Skeletal muscle tissue (tissue), 4 donors: ENCODE measurements around the gene RBBP5. TPM values are rescaled to one million over a fixed set of nuclear protein-coding genes. Genes with fewer than 3 reads are reported as not detected.

Experiments
- H3K27ac ChIP-seq: one replicate; pipeline ENCODE4 v1.7.0; 2013; ENCODE audit warnings: mild to moderate bottlenecking, low read depth, low read length, inconsistent platforms
- H3K27me3 ChIP-seq, 3 donors: one replicate each; pipeline ENCODE4 v1.7.0; 2013; ENCODE audit warnings: low read length in 3 of 3; ENCODE audit not compliant: control insufficient read depth in 3 of 3, insufficient read depth in 3 of 3
- H3K36me3 ChIP-seq, 3 donors: one replicate each; pipeline ENCODE4 v1.7.0; 2013; ENCODE audit warnings: low read length in 3 of 3; ENCODE audit not compliant: control insufficient read depth in 3 of 3, insufficient read depth in 3 of 3
- H3K4me1 ChIP-seq, 3 donors: one replicate each; pipeline ENCODE4 v1.7.0; 2013; ENCODE audit warnings: low read length in 3 of 3, mild to moderate bottlenecking in 3 of 3; ENCODE audit not compliant: control insufficient read depth in 3 of 3, insufficient read depth in 3 of 3
- H3K4me3 ChIP-seq, 3 donors: one replicate each; pipeline ENCODE4 v1.7.0; 2013; ENCODE audit warnings: low read length in 3 of 3
- H3K9ac ChIP-seq, 3 donors: one replicate each; pipeline ENCODE4 v1.7.0; 2013; ENCODE audit warnings: low read length in 3 of 3, mild to moderate bottlenecking in 3 of 3, moderate library complexity in 2 of 3, low read depth in 1 of 3
- H3K9me3 ChIP-seq, 3 donors: one replicate each; pipeline ENCODE4 v1.7.0; 2013; ENCODE audit warnings: low read length in 3 of 3; ENCODE audit not compliant: control insufficient read depth in 3 of 3
- total RNA-seq: library from RNA; depleted of rRNA; stranded (reverse); fragments of >200 nt; gene quantifications from one replicate; pipeline ENCODE4 v1.2.3, GENCODE V29; 2014
- donor health status: Osteomylitis.

RBBP5 gene
- total RNA-seq, 1 donor from 2014 or later: 12.5 TPM

DNA sequence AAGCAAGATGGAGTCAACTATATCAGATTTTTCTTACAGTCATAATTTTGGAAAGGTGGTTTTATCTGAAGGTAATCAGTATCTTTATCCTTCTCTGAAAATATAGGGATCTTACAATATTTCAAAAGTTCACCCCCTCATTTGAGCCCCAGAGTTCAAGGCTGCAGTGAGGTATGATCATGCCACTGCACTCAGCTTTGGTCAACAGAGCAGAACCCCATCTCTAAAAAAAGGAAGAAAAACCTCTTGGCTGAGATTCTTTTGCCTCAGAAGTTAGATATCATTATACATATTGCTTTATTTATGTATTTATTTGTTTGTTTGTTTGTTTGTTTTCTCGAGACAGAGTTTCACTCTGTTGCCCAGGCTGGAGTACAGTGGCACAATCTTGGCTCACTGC is 11.5 kb upstream of the RBBP5 start:
- Histone ChIP-seq H3K4me1 (peaks cover 0 to 4% (median 0%) of the 10 kb centered on the region in 3 donors), H3K9me3 (no peaks in the 10 kb centered on the region), H3K27me3 (no peaks in the 10 kb centered on the region), H3K27ac (no peak overlapping the region), H3K9ac (no peak overlapping the region), H3K4me3 (no peak overlapping the region), H3K36me3 (no peaks in the 10 kb centered on the region)

DNA sequence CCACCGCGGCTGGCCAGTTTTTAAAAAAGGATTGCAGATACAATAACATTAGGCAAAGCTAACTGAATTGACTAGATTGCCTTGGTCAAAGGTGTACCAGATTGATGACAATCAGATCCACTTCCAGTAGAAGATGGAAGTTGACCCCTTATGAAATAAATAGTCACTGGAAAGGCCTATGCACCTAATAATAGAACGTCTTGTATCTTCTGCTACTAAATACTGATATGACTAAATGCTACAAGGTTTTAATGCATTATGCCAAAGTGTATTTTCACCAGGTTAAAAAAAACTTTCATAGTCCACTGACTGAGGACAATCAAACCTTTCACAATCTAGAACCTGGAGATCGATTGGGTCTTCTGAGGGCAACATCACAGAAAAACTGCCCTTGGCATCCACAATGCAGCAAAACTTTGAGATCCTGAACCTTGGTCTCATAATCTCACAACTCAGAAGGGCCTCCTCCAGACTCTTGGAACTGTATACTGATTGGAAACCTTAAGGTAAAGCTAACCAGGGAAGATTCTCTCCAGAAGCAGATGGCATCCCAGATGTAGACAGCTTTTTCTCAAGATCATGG is 7.8 kb upstream of the RBBP5 start:
- Histone ChIP-seq H3K4me1 (peaks cover 0 to 4% (median 0%) of the 10 kb centered on the region in 3 donors), H3K27ac (no peak overlapping the region), H3K27me3 (no peaks in the 10 kb centered on the region), H3K9ac (no peak overlapping the region), H3K4me3 (no peak overlapping the region), H3K36me3 (no peaks in the 10 kb centered on the region), H3K9me3 (no peaks in the 10 kb centered on the region)

DNA sequence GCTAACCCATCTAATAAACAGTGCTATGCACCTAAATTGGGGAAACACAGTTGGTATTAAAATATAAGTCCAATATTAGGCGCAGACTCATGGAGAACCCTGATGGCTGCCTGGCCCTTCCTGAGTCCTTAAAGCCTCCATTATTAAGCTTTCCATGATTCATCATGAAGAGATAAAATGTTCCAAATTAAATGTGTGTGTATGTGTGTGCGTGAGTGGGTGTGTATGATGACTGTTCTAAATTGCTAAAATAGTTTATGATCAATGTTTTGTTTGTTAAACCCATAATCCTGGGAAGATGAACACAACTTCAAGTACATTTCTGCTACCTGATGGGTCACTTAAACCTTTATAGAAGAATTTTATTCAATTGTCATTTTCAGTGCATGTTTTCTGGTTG is 6.3 kb upstream of the RBBP5 start:
- H3K27ac ChIP-seq: no peak overlapping the region

DNA sequence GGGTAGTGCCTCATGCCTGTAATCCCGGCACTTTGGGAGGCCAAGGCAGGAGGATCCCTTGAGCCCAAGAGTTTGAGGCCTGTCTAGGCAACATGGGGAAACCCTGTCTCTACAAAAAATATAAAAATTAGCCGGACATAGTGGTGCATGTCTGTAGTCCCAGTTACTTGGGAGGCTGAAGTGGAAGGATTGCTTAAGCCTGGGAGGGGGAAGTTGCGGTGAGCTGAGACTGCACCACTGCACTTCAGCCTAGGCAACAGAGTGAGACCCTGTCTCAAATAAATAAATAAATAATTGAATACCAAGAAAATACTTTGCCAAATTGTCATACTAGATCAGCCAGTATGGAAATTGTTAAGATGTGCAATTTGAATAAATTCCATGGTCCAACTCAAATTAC is 5.9 kb upstream of the RBBP5 start:
- Histone ChIP-seq H3K27ac (no peak overlapping the region), H3K9me3 (no peaks in the 10 kb centered on the region), H3K4me3 (no peak overlapping the region)

More for the DNA sequence above, 6.3 kb upstream of the RBBP5 start:
- Histone ChIP-seq H3K27me3 (no peaks in the 10 kb centered on the region), H3K4me3 (no peak overlapping the region), H3K9ac (no peak overlapping the region), H3K36me3 (no peaks in the 10 kb centered on the region), H3K4me1 (peaks cover 0 to 4% (median 1%) of the 10 kb centered on the region in 3 donors), H3K9me3 (no peaks in the 10 kb centered on the region)

DNA sequence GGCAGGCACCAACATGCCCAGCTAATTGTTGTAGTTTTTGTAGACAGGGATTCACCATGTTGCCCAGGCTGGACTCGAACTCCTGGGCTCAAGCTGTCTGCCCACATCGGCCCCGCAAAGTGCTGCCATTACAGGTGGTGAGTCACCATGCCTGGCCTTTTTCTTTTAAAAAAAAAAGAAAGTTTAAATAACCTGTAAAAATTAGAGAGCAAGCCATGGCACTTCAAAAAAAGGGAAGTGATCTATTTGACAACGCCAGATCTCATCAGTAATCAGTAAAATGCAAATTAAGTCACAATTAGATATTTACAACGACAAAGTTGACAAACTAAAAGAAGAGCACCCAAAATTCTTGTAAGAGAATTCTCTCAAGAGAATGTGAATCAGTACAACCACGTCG is 2.9 kb upstream of the RBBP5 start:
- Histone ChIP-seq H3K4me1 (peaks cover 16 to 26% (median 23%) of the 10 kb centered on the region in 3 donors), H3K4me3 (no peak overlapping the region), H3K27ac (no peak overlapping the region)

More for the DNA sequence above, 5.9 kb upstream of the RBBP5 start:
- H3K4me1 ChIP-seq: peaks cover 2 to 8% (median 5%) of the 10 kb centered on the region in 3 donors
- no peaks in the 10 kb centered on the region for H3K27me3 ChIP-seq
- H3K36me3 ChIP-seq: no peaks in the 10 kb centered on the region
- H3K9ac ChIP-seq: no peak overlapping the region

DNA sequence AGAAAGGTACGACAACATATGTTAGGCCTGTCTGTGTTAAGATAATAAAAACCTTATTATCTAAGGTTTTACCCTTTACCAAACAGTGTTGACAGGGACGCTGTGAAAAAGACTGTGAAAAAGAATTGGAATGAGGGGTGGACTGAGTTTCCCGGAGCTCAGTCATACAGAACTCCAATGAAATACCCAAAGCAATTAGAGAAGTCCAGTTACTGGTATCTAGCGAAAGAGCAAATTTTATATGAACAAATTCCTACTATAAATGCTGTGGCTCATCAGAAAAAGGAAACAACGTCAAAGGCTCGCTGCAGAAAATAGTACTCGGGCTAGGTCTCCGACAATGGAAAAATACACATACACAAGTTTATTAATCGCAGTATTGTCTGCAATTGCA is 708 bp upstream of the RBBP5 start:
- H3K4me1 ChIP-seq: peaks cover 18 to 23% (median 23%) of the 10 kb centered on the region in 3 donors
- H3K9me3 ChIP-seq: no peaks in the 10 kb centered on the region
- peaks cover 0 to 3% (median 2%) of the 10 kb centered on the region in 3 donors for H3K36me3 ChIP-seq
- H3K27ac ChIP-seq: peak overlapping the region; percentile 83
- H3K9ac ChIP-seq: peak overlapping the region; percentile 97 to 100 (median 100)
- no peaks in the 10 kb centered on the region for H3K27me3 ChIP-seq
- H3K4me3 ChIP-seq: peak overlapping the region; percentile 96 to 100 (median 100)

More for the DNA sequence above, 2.9 kb upstream of the RBBP5 start:
- H3K36me3 ChIP-seq: no peaks in the 10 kb centered on the region
- no peaks in the 10 kb centered on the region for H3K27me3 ChIP-seq
- no peaks in the 10 kb centered on the region for H3K9me3 ChIP-seq
- no peak overlapping the region for H3K9ac ChIP-seq

DNA sequence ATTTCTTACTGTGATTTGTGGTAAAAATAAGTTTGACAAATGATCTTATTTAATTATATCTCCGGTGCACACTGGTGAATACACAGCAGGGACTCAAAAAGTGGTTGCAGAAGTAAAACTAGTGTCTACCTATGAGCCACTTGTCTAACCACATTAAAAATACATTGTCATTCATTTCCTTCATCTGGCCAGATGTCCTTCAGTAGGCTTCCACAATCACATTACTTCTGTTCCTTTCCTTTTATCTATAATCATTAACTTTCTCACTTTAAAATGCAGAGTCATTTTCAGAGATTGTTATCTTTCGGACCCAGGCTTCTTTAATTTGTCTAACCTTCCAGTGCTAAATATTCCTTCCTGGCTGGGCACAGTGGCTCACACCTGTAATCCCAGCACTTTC is 3.0 kb downstream of the RBBP5 start:
- Histone ChIP-seq H3K4me3 (no peak overlapping the region), H3K9me3 (no peaks in the 10 kb centered on the region), H3K4me1 (peaks cover 18 to 23% (median 23%) of the 10 kb centered on the region in 3 donors), H3K36me3 (peaks cover 3 to 13% (median 7%) of the 10 kb centered on the region in 3 donors), H3K9ac (no peak overlapping the region), H3K27me3 (no peaks in the 10 kb centered on the region), H3K27ac (no peak overlapping the region)

DNA sequence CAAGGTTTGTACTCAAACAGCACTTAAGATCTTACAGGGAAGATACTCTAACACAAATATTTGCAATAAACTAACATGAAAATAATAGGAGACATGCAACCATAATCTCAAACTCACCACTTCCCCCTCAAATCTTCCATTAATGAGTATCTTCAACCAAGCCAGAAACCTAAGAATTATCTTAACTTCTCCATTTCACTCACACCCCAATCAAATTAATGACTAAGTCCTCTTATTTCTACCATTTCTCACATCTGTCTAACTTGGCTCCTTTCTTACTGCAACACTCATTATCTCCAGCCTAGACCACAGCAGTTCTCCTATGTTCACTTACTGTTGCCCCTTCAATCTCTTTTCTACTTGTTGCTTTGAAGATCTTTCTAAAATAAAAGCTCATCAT is 10.4 kb downstream of the RBBP5 start:
- Histone ChIP-seq H3K9me3 (no peaks in the 10 kb centered on the region), H3K4me1 (no peaks in the 10 kb centered on the region), H3K27ac (no peak overlapping the region), H3K9ac (no peak overlapping the region), H3K4me3 (no peak overlapping the region), H3K36me3 (peaks cover 2 to 24% (median 20%) of the 10 kb centered on the region in 3 donors), H3K27me3 (no peaks in the 10 kb centered on the region)

DNA sequence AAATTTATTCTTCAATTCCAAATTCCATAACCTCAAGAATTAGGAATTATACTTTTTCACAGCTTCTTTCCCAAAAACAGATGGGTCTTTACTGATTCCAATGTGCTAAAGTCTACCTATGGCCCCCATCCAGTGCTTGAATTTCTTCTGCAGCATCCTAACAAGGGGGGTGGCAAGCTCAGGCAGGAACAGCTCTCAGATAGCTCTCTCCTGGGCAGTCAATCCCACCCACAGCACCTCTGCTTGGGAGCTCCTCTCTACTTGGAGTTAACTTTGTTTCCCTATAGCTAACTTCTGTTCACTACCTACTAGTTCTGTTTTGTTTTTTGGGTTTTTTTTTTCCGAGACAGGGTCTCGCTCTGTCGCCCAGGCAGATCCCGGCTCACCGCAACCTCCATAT is 12.1 kb downstream of the RBBP5 start:
- Histone ChIP-seq H3K4me3 (no peak overlapping the region), H3K9ac (no peak overlapping the region), H3K4me1 (no peaks in the 10 kb centered on the region), H3K27me3 (no peaks in the 10 kb centered on the region), H3K27ac (no peak overlapping the region), H3K36me3 (peaks cover 12 to 28% (median 26%) of the 10 kb centered on the region in 3 donors), H3K9me3 (no peaks in the 10 kb centered on the region)

DNA sequence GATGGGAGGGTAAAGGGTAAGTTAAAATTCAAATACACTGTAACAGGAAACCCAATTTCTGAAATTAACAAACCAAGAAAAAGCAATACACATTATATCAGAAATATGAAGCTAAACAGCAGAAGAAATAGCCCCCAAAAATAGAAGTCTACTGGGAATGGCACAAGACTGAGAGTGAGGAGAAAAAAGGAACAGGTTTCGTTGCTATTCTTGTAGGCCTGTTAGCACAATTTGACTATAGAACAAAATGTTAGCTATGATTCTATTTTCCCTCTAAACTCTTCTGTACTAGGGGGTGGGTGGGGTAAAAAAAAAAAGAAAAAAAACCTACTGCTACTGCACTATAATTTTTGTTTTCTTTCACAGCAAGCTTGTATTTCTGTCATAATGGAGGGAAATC is 12.5 kb downstream of the RBBP5 start:
- Histone ChIP-seq H3K4me1 (no peaks in the 10 kb centered on the region), H3K27me3 (no peaks in the 10 kb centered on the region), H3K9me3 (no peaks in the 10 kb centered on the region), H3K27ac (no peak overlapping the region), H3K9ac (no peak overlapping the region), H3K36me3 (peaks cover 13 to 28% (median 24%) of the 10 kb centered on the region in 3 donors), H3K4me3 (no peak overlapping the region)
